Panc1 (cell line): ENCODE results near the gene PGA5. TPM values are rescaled to one million over a fixed set of nuclear protein-coding genes. Genes with fewer than 3 reads are reported as not detected.

Source experiments
- ATAC-seq: fragments of 200-7000 bp; cut with Tn5 transposase; 2 replicates; pipeline ENCODE4 v1.9.1; 2020; ENCODE audit warnings: mild to moderate bottlenecking, moderate library complexity
- BruUV-seq: library from RNA; stranded (reverse); fragments of 400-500 nt; replicated peaks from 2 replicates; lab custom pipeline; 2021; lab: Mats Ljungman, UMichigan
- CTCF ChIA-PET: fragments of 300-600 bp; sonication (Branson Sonifier 250); formaldehyde crosslinking; loops from one replicate; lab custom pipeline; 2022; ENCODE audit warnings: antibody characterized with exemption; lab: Charles Lee
- POLR2A ChIA-PET: fragments of 300-600 bp; sonication (Branson Sonifier 250); formaldehyde crosslinking; loops from one replicate; lab custom pipeline; 2022; ENCODE audit warnings: antibody characterized with exemption; lab: Charles Lee
- DNase-seq: peaks from one replicate; pipeline ENCODE4 v3.0.0-alpha.2; 2010; ENCODE audit warnings: low read depth, low spot score
- H3K27ac ChIP-seq: 2 replicates; pipeline ENCODE4 v1.5.1; 2011; ENCODE audit warnings: mild to moderate bottlenecking, low read length, inconsistent platforms
- H3K27me3 ChIP-seq: fragments of 200-500 bp; sonication (Bioruptor generic); 2 replicates; pipeline ENCODE4 v1.6.0; 2014; ENCODE audit warnings: low read length, inconsistent platforms; ENCODE audit not compliant: control insufficient read depth, insufficient read depth
- H3K36me3 ChIP-seq: fragments of 200-500 bp; sonication (Bioruptor generic); 2 replicates; pipeline ENCODE4 v1.5.1; 2014; ENCODE audit warnings: inconsistent platforms, mild to moderate bottlenecking, low read length, moderate library complexity; ENCODE audit not compliant: control insufficient read depth, insufficient read depth
- H3K4me1 ChIP-seq: 2 replicates; pipeline ENCODE4 v1.5.1; 2011; ENCODE audit warnings: inconsistent platforms, mild to moderate bottlenecking, low read length, moderate library complexity; ENCODE audit not compliant: control insufficient read depth, insufficient read depth
- H3K4me3 ChIP-seq, 2 experiments: 2 replicates each; pipeline ENCODE4 v1.5.1; 2011 to 2012; ENCODE audit warnings: low read depth in 2 of 2, low read length in 2 of 2, mild to moderate bottlenecking in 2 of 2, inconsistent platforms in 1 of 2, moderate library complexity in 1 of 2
- H3K9me3 ChIP-seq: fragments of 200-500 bp; sonication (Bioruptor generic); 2 replicates; pipeline ENCODE4 v1.5.1; 2014; ENCODE audit warnings: low read depth, mild to moderate bottlenecking, inconsistent platforms, low read length, moderate library complexity; ENCODE audit not compliant: control insufficient read depth, insufficient read depth
- CTCF ChIP-seq: fragments of 450-650 bp; IDR thresholded peaks from 2 replicates; pipeline ENCODE4 v1.5.1; 2017; ENCODE audit warnings: mild to moderate bottlenecking
- POLR2AphosphoS5 ChIP-seq: IDR thresholded peaks from 2 replicates; pipeline ENCODE4 v1.6.1; 2012; ENCODE audit warnings: mild to moderate bottlenecking, low read depth, low read length, moderate library complexity
- REST ChIP-seq, 2 experiments: IDR thresholded peaks; 2 replicates each; pipeline ENCODE4 v1.6.1; 2011 to 2012; ENCODE audit warnings: low read depth in 2 of 2, control low read depth in 1 of 2, low read length in 1 of 2, mild to moderate bottlenecking in 1 of 2, moderate library complexity in 1 of 2; ENCODE audit not compliant: insufficient read depth in 1 of 2
- SIN3A ChIP-seq: IDR thresholded peaks from 2 replicates; pipeline ENCODE4 v1.6.1; 2012; ENCODE audit warnings: low read depth, mild to moderate bottlenecking, low read length, moderate library complexity, borderline replicate concordance; ENCODE audit not compliant: insufficient read depth
- TCF7L2 ChIP-seq: IDR thresholded peaks from 2 replicates; pipeline ENCODE4 v1.6.1; 2011; ENCODE audit warnings: mild to moderate bottlenecking, low read depth, low read length, inconsistent platforms
- in situ Hi-C: cut with HindIII; loops from 2 replicates; pipeline ENCODE4 v1.10.0; 2016; ENCODE audit warnings: low sequenced_read_pairs, low pct_unique_long_range_greater_than_20kb
- intact Hi-C: fragments of 100-400 bp; cut with micrococcal nuclease; formaldehyde crosslinking; loops from one replicate; pipeline ENCODE4 v1.10.0; 2022; ENCODE audit not compliant: unreplicated experiment
- total RNA-seq: library from RNA; stranded (reverse); gene quantifications from one replicate; pipeline ENCODE4 v1.2.1, GENCODE V29; 2021; ENCODE audit not compliant: unreplicated experiment

The PGA5 gene
- total RNA-seq, 1 experiment from 2014 or later, result not detected

- Histone ChIP-seq H3K4me3 (no peak overlapping the region), H3K36me3 (no peaks in the 10 kb centered on the region), H3K27me3 (no peaks in the 10 kb centered on the region), H3K27ac (no peak overlapping the region), H3K4me1 (no peaks in the 10 kb centered on the region), H3K9me3 (no peaks in the 10 kb centered on the region)
- no TSS peak for BruUV-seq
- in situ Hi-C loops (no loop called here), intact Hi-C loops (no loop called here)
- no peak for TF ChIP-seq CTCF
- TF ChIP-seq POLR2AphosphoS5, result no peak
- TF ChIP-seq REST (IDR thresholded peaks at IDR 0.05; ENCODE audit: insufficient read depth in 1 of 2, low read depth in 2 of 2, low read length in 1 of 2), result no peak
- no peak for TF ChIP-seq SIN3A
- no peak for TF ChIP-seq TCF7L2
- ChIA-PET POLR2A (interaction anchor here (0.6 kb wide), 2 partner anchors 18 to 125 kb away, joined by 4 to 8 read pairs; no protein-coding TSS in a partner anchor), CTCF (no interaction called here)
- DNase-seq, result no peak
- ATAC-seq, result no peak
These were observed 24.4 kb downstream of the PGA5 start for GRCh38 chr11:61265357-61265756.

- no peak for DNase-seq
- in situ Hi-C loops, result no loop called here
- H3K4me1 ChIP-seq, result no peaks in the 10 kb centered on the region
- TF ChIP-seq REST (IDR thresholded peaks at IDR 0.05; ENCODE audit: insufficient read depth in 1 of 2, low read depth in 2 of 2, low read length in 1 of 2) (no peak), TCF7L2 (no peak), SIN3A (no peak), CTCF (no peak), POLR2AphosphoS5 (no peak)
- ATAC-seq, result no peak
- no TSS peak for BruUV-seq
- intact Hi-C loops, result no loop called here
- no peaks in the 10 kb centered on the region for H3K9me3 ChIP-seq
- no peak overlapping the region for H3K27ac ChIP-seq
- POLR2A ChIA-PET, result no interaction called here
- H3K27me3 ChIP-seq, result no peaks in the 10 kb centered on the region
- H3K36me3 ChIP-seq, result no peaks in the 10 kb centered on the region
- H3K4me3 ChIP-seq, result no peak overlapping the region
- CTCF ChIA-PET, result no interaction called here
These were observed 25.6 kb downstream of the PGA5 start for GRCh38 chr11:61266602-61267001.
